Subcutaneous abdominal adipose tissue (tissue), 5 donors: ENCODE data around the gene ANKRD17.
A peak's percentile ranks its signal among the peaks of the same experiment; 100 is the strongest.

Source experiments
- H3K27ac ChIP-seq: one replicate; pipeline ENCODE4 v1.7.0; 2013; ENCODE audit warnings: low read depth, mild to moderate bottlenecking, inconsistent platforms, low read length, moderate library complexity
- H3K27me3 ChIP-seq, 5 donors: one replicate each; pipeline ENCODE4 v1.7.0; 2013; ENCODE audit warnings: low read length in 5 of 5, inconsistent platforms in 1 of 5; ENCODE audit not compliant: control insufficient read depth in 5 of 5, insufficient read depth in 4 of 5
- H3K36me3 ChIP-seq, 5 donors: one replicate each; pipeline ENCODE4 v1.7.0; 2013; ENCODE audit warnings: low read length in 5 of 5; ENCODE audit not compliant: control insufficient read depth in 5 of 5, insufficient read depth in 5 of 5
- H3K4me1 ChIP-seq, 5 donors: one replicate each; pipeline ENCODE4 v1.7.0; 2013; ENCODE audit warnings: low read length in 5 of 5, mild to moderate bottlenecking in 3 of 5, moderate library complexity in 1 of 5; ENCODE audit not compliant: control insufficient read depth in 5 of 5, insufficient read depth in 5 of 5
- H3K4me3 ChIP-seq, 5 donors: one replicate each; pipeline ENCODE4 v1.7.0; 2013; ENCODE audit warnings: low read length in 5 of 5, low read depth in 1 of 5
- H3K9ac ChIP-seq, 5 donors: one replicate each; pipeline ENCODE4 v1.7.0; 2013; ENCODE audit warnings: low read length in 5 of 5, mild to moderate bottlenecking in 4 of 5, moderate library complexity in 3 of 5
- H3K9me3 ChIP-seq, 5 donors: one replicate each; pipeline ENCODE4 v1.7.0; 2013; ENCODE audit warnings: low read length in 5 of 5; ENCODE audit not compliant: control insufficient read depth in 5 of 5
- donor health status: healthy.
- donor health status: healthy.
- donor health status: healthy.
- donor health status: healthy.
- donor health status: healthy.

The ANKRD17 gene

GRCh38 chr4:73069338-73070073 is 189.1 kb downstream of the ANKRD17 start, which contains the start of gene COX18:
Gene COX18, minus strand, starts transcription at chr4:73069716. Its CDS starts 67 bp downstream, at chr4:73069649.
- peak within 1 kb of the TSS; percentile 95 to 99 (median 98) for H3K4me3 ChIP-seq
- peak within 1 kb of the TSS; percentile 79 to 99 (median 98) for H3K9ac ChIP-seq

GRCh38 chr4:73068491-73069337 is 189.9 kb downstream of the ANKRD17 start:
- Histone ChIP-seq H3K9me3 (no peaks in the 10 kb centered on the region), H3K9ac (peak overlapping the region; percentile 79 to 99 (median 98)), H3K36me3 (peaks cover 4 to 16% (median 8%) of the 10 kb centered on the region in 5 donors), H3K27ac (peak overlapping the region; percentile 93), H3K4me3 (peak overlapping the region; percentile 86 to 99 (median 96)), H3K27me3 (peaks cover 0 to 4% (median 0%) of the 10 kb centered on the region in 5 donors), H3K4me1 (peaks cover 8 to 29% (median 20%) of the 10 kb centered on the region in 5 donors)

More at GRCh38 chr4:73069338-73070073, 189.1 kb downstream of the ANKRD17 start, which contains the start of gene COX18:
- Histone ChIP-seq H3K27ac (peak within 1 kb of the TSS; percentile 93), H3K9me3 (no peaks in the 10 kb centered on the region), H3K27me3 (peaks cover 0 to 4% (median 0%) of the 10 kb centered on the region in 5 donors), H3K4me1 (peaks cover 8 to 29% (median 20%) of the 10 kb centered on the region in 5 donors), H3K36me3 (peaks cover 2 to 13% (median 4%) of the 10 kb centered on the region in 5 donors)

DNA sequence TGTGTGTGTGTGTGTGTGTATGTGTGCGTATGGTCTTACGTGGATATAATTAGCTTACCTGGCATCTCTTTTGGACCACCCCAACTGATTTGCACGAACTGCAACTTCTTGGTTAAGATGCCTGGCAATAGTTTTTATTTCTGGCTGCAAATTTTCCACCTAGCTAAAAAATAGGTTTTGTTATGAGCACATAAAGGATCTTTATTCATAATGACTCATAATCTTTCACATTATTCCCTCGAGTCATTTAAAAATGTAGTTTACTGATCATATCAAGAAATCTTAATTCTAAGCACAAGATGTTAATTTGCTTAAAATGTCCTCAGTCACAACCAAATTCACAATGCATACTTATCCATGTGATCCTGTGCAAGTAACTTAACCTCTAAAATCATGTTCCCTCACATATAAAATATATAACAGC is 190.6 kb downstream of the ANKRD17 start:
- Histone ChIP-seq H3K4me1 (peaks cover 8 to 29% (median 20%) of the 10 kb centered on the region in 5 donors), H3K27me3 (peaks cover 0 to 4% (median 0%) of the 10 kb centered on the region in 5 donors), H3K4me3 (peak overlapping the region; percentile 86 to 99 (median 96)), H3K36me3 (peaks cover 4 to 18% (median 15%) of the 10 kb centered on the region in 5 donors), H3K9ac (peak overlapping the region; percentile 79 to 99 (median 98)), H3K27ac (peak overlapping the region; percentile 93), H3K9me3 (no peaks in the 10 kb centered on the region)

DNA sequence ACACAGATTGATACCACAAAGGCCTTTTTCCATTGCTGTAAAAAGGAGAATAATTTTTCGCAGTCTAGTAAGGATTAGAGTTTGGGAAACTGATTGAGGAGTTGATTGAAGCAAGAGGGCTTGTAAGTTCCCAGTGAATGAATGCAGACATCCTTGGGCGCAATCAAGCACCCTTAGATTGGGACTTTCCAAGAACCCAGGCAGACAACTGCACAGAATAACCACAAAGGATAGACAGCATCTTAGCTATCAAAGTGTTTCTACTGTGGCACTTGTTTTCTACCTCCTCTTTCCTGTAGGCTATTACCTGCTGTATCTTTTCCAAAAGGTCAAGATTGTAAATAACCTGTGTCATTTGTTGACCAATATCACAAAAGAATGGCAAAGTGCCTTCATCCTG is 191.7 kb downstream of the ANKRD17 start:
- no peak overlapping the region for H3K9ac ChIP-seq
- peaks cover 4 to 23% (median 17%) of the 10 kb centered on the region in 5 donors for H3K36me3 ChIP-seq
- H3K9me3 ChIP-seq = no peaks in the 10 kb centered on the region
- no peak overlapping the region for H3K4me3 ChIP-seq
- H3K27me3 ChIP-seq = peaks cover 0 to 4% (median 0%) of the 10 kb centered on the region in 5 donors
- H3K4me1 ChIP-seq = peaks cover 8 to 29% (median 20%) of the 10 kb centered on the region in 5 donors
- H3K27ac ChIP-seq = peak overlapping the region; percentile 1

DNA sequence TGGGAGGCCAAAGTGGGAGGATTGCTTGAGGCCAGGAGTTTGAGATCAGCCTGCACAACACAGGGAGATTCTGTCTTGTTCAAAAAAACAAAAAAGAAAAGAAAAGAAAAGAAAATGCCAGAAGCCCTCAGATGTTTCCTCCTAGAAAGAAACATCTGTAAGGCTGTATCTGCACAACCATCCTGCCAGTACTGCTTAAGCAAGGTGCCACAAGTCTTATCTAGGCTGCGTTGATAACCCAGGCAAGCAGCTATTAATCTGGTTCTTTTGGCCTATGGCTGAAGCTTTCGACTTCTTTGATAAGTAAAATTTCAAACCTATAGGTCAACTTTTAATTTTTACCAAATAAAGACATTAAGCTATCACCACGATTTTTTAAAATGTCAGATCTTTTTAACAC is 192.2 kb downstream of the ANKRD17 start:
- Histone ChIP-seq H3K36me3 (peaks cover 6 to 28% (median 20%) of the 10 kb centered on the region in 5 donors), H3K9ac (no peak overlapping the region), H3K27ac (no peak overlapping the region), H3K4me1 (peaks cover 8 to 29% (median 20%) of the 10 kb centered on the region in 5 donors), H3K27me3 (peaks cover 0 to 4% (median 0%) of the 10 kb centered on the region in 5 donors), H3K9me3 (no peaks in the 10 kb centered on the region), H3K4me3 (no peak overlapping the region)

DNA sequence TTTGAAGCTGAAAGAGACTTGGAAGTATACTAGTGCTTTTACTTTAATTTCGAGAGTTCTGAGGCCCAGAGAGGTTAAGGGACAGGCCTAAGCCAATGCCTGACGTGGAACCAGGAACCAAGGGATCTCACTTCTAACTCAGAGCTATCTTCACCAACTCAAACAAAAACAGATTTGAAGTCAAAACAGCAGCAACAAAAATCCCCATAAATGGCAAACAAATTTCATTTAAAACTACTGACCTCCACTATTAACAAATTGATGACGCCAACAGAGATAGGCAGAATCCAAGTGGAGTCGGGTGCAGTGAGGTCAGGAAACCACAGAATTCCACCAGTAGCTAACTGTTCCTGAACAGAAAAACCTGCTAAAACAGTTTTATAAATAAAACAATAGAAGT is 194.1 kb downstream of the ANKRD17 start:
- H3K9me3 ChIP-seq = no peaks in the 10 kb centered on the region
- H3K36me3 ChIP-seq = peaks cover 14 to 38% (median 35%) of the 10 kb centered on the region in 5 donors
- no peak overlapping the region for H3K4me3 ChIP-seq
- H3K9ac ChIP-seq = no peak overlapping the region
- peaks cover 3 to 23% (median 14%) of the 10 kb centered on the region in 5 donors for H3K4me1 ChIP-seq
- H3K27me3 ChIP-seq = peaks cover 0 to under 1% (median 0%) of the 10 kb centered on the region in 5 donors
- H3K27ac ChIP-seq = no peak overlapping the region

DNA sequence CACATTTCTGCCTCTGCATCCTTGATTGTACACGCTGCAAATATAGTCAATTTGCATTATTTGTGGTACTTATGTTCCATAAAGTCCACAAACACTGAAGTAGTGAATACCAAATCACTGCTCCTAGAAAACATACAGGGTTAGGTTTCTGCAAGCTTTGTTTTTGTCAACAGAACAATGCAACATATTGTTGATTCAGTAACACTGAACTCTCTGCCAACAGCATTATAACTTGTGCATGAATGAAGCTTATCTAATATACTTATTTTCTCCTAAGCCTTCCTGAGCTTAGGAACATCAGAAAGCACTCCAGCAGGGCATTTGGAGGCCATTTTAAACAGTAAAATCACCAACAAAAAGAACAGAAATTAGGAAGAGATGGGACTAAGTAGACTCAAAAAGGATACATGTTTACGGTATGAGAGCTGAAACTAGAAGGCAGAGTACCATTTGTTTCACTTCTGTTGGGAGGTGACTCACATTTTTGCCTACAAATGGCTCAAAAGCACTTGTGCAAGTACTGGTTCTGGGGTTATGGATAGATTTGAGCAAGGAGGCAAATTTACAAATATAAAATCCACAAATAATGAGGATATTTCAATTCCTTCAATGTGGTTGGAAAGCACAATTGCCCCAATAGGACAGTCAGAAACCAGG is 203.2 kb downstream of the ANKRD17 start:
- no peak overlapping the region for H3K9ac ChIP-seq
- no peaks in the 10 kb centered on the region for H3K9me3 ChIP-seq
- no peak overlapping the region for H3K27ac ChIP-seq
- peaks cover 0 to 9% (median 0%) of the 10 kb centered on the region in 5 donors for H3K4me1 ChIP-seq
- H3K36me3 ChIP-seq = peaks cover 36 to 60% (median 53%) of the 10 kb centered on the region in 5 donors
- H3K27me3 ChIP-seq = no peaks in the 10 kb centered on the region
- no peak overlapping the region for H3K4me3 ChIP-seq

DNA sequence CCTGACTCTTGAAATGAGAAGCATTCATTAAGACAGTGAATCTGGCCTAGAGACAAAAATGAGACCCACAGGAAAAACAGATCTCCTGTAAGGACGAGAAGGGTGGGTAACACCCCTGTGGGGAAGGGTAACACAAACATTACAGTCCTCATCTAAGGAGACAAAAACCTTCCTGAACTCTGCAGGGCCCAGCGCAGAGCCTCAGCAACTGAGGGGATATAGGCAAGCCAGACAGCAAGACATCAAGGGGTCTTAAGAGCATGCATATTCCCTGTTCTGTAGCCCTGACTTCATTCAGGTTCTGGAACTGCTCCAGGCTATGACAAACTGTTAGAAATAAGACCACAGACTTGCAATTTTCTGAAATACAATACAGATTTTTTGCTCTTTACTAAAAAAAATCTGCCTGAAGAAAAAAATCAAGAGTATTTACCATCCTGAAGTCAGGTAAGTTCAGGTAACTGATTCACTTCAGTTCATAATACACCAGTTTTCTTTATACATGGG is 204.6 kb downstream of the ANKRD17 start:
- Histone ChIP-seq H3K4me3 (no peak overlapping the region), H3K27ac (no peak overlapping the region), H3K9me3 (no peaks in the 10 kb centered on the region), H3K9ac (no peak overlapping the region), H3K27me3 (no peaks in the 10 kb centered on the region), H3K36me3 (peaks cover 24 to 49% (median 40%) of the 10 kb centered on the region in 5 donors), H3K4me1 (peaks cover 0 to 9% (median 0%) of the 10 kb centered on the region in 5 donors)

DNA sequence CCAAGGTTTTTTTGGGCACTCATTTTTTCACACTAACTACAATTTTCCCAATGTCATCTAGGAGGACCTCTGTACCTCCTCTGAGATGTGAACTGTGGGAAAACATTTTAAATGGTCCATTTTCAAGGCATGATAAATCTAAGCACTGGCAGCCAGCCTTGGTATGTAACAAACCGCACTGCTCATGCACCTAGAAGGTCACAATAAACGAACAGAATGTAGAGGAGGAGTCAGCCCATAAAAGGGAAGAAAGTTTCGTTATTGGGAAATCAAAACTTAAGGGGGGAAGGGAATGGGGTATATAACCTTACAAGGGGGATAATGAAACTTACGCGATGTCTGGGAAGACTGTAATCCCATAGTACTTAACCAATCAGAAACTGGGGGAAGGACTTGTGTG is 205.5 kb downstream of the ANKRD17 start:
- H3K4me1 ChIP-seq = peaks cover 0 to 9% (median 0%) of the 10 kb centered on the region in 5 donors
- H3K4me3 ChIP-seq = no peak overlapping the region
- no peak overlapping the region for H3K9ac ChIP-seq
- peaks cover 17 to 39% (median 31%) of the 10 kb centered on the region in 5 donors for H3K36me3 ChIP-seq
- H3K9me3 ChIP-seq = no peaks in the 10 kb centered on the region
- no peak overlapping the region for H3K27ac ChIP-seq
- no peaks in the 10 kb centered on the region for H3K27me3 ChIP-seq
